GM23248 (cell line): ENCODE data around the gene GPATCH4. TPM values are rescaled to one million over a fixed set of nuclear protein-coding genes. Genes with fewer than 3 reads are reported as not detected.

Experiments
- DNase-seq: peaks from one replicate; pipeline ENCODE4 v3.0.0-alpha.2; 2015
- H2AFZ ChIP-seq: fragments of 200-600 bp; sonication (generic); 2 replicates; pipeline ENCODE4 v1.6.1; 2016; ENCODE audit warnings: antibody characterized with exemption
- H3F3A ChIP-seq: fragments of 200-600 bp; sonication (generic); 2 replicates; pipeline ENCODE4 v1.6.1; 2016; ENCODE audit warnings: mild to moderate bottlenecking, antibody characterized with exemption, mixed run types; ENCODE audit not compliant: insufficient read depth
- H3K27ac ChIP-seq: fragments of 200-600 bp; sonication (generic); 2 replicates; pipeline ENCODE4 v1.5.1; 2016; ENCODE audit warnings: mild to moderate bottlenecking
- H3K27me3 ChIP-seq: fragments of 200-600 bp; sonication (generic); replicated peaks from 2 replicates; pipeline ENCODE4 v1.6.1; 2016; ENCODE audit warnings: mild to moderate bottlenecking; ENCODE audit not compliant: insufficient read depth
- H3K36me3 ChIP-seq: fragments of 200-600 bp; sonication (generic); 2 replicates; pipeline ENCODE4 v1.6.1; 2016; ENCODE audit warnings: low read depth, mild to moderate bottlenecking
- H3K4me1 ChIP-seq: fragments of 200-600 bp; sonication (generic); 2 replicates; pipeline ENCODE4 v1.6.1; 2016; ENCODE audit warnings: mild to moderate bottlenecking; ENCODE audit not compliant: insufficient read depth
- H3K4me2 ChIP-seq: fragments of 200-600 bp; sonication (generic); one replicate; pipeline ENCODE4 v1.6.1; 2016; ENCODE audit warnings: mild to moderate bottlenecking; ENCODE audit not compliant: unreplicated experiment
- H3K4me3 ChIP-seq: fragments of 200-600 bp; sonication (generic); 2 replicates; pipeline ENCODE4 v1.5.1; 2016; ENCODE audit warnings: mild to moderate bottlenecking
- H3K79me2 ChIP-seq: fragments of 200-600 bp; sonication (generic); 2 replicates; pipeline ENCODE4 v1.6.1; 2016; ENCODE audit warnings: mild to moderate bottlenecking; ENCODE audit not compliant: insufficient read depth
- H3K9ac ChIP-seq: fragments of 200-600 bp; sonication (generic); 2 replicates; pipeline ENCODE4 v1.6.1; 2016; ENCODE audit warnings: mild to moderate bottlenecking
- H3K9me2 ChIP-seq: fragments of 200-600 bp; sonication (generic); 2 replicates; pipeline ENCODE4 v1.6.1; 2016; ENCODE audit warnings: mixed run types, mild to moderate bottlenecking, moderate library complexity; ENCODE audit not compliant: insufficient read depth
- H3K9me3 ChIP-seq: fragments of 200-600 bp; sonication (generic); one replicate; pipeline ENCODE4 v1.6.1; 2017; ENCODE audit warnings: low read depth
- H4K20me1 ChIP-seq: fragments of 200-600 bp; sonication (generic); 2 replicates; pipeline ENCODE4 v1.6.0; 2016; ENCODE audit not compliant: insufficient read depth
- EZH2 ChIP-seq: fragments of 200-600 bp; sonication (generic); IDR thresholded peaks from 2 replicates; pipeline ENCODE4 v1.6.1; 2018; ENCODE audit warnings: antibody characterized with exemption, mild to moderate bottlenecking; ENCODE audit not compliant: insufficient read depth, poor library complexity, severe bottlenecking
- EZH2phosphoT487 ChIP-seq: fragments of 200-600 bp; sonication (generic); IDR thresholded peaks from 2 replicates; pipeline ENCODE4 v1.6.1; 2018; ENCODE audit warnings: antibody characterized with exemption, moderate library complexity, mild to moderate bottlenecking, low read depth; ENCODE audit not compliant: insufficient read depth
- WGBS, 2 experiments: methylation state at CpG; one replicate each; pipeline ENCODE4 v1.1.6; 2015 to 2017; ENCODE audit warnings: low lambda C conversion rate in 2 of 2, low coverage in 1 of 2; ENCODE audit errors: missing lambda C conversion rate in 2 of 2; 5-methylcytosine and 5-hydroxymethylcytosine counted together
- in situ Hi-C: fragments of 300-500 bp; cut with MboI; formaldehyde crosslinking; loops from 2 replicates; pipeline ENCODE4 v1.15.0; 2020
- polyA plus RNA-seq: library from polyadenylated mRNA; unstranded; fragments of >200 nt; fragmentation: Nextera tagmentation; extraction: Ambion mirVana; gene quantifications from 2 replicates; pipeline ENCODE4 v1.2.1, GENCODE V29; 2016
- total RNA-seq: library from RNA; depleted of rRNA; stranded (reverse); fragments of >200 nt; shearing (Covaris generic); gene quantifications from 2 replicates; pipeline ENCODE4 v1.2.3, GENCODE V29; 2014

Gene GPATCH4
- total and polyA plus RNA-seq, 2 experiments from 2014 or later, result 12.5 to 46.6 TPM

GRCh38 chr1:156601892-156602291 lies 613 bp upstream of the GPATCH4 start:
- peaks cover 17% of the 10 kb centered on the region for H3K4me1 ChIP-seq
- H3K27ac ChIP-seq, result peak overlapping the region; percentile 76

DNA sequence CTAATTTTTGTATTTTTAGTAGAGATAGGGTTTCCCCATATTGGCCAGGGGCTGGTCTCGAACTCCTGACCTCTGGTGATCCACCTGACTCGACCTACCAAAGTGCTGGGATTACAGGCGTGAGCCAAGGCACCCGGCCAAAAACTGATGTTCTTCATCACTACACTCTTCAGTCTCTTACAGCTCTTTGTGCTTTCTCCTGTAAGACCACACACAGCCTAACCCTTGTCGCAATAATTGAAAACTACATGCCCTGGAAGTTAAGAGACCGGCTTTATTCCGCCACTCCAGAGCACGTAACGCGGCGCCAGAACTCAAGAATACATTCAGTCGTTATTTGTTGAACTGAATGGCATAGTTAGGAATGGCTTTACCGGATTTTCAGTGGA lies 552 bp downstream of the GPATCH4 start:
- TF ChIP-seq EZH2phosphoT487 (no peak), EZH2 (no peak)
- peak overlapping the region; percentile 86 for H3K9ac ChIP-seq
- H3K27ac ChIP-seq, result peak overlapping the region; percentile 76
- peak overlapping the region; percentile 94 for H3K4me2 ChIP-seq
- H3K9me3 ChIP-seq, result no peaks in the 10 kb centered on the region
- H3K9me2 ChIP-seq, result no peaks in the 10 kb centered on the region
- 4 to 5% methylated on average over 13 of the region's 13 CpGs for WGBS, 2 experiments
- in situ Hi-C loops, result loop anchor here (10.0 kb wide), 1 partner anchor 216 kb away; no protein-coding TSS in a partner anchor
- H3K36me3 ChIP-seq, result no peaks in the 10 kb centered on the region
- H2AFZ ChIP-seq, result peak overlapping the region; percentile 99
- H3K79me2 ChIP-seq, result peaks cover 30% of the 10 kb centered on the region
- H3K4me3 ChIP-seq, result peak overlapping the region; percentile 93
- H3K4me1 ChIP-seq, result peaks cover 17% of the 10 kb centered on the region
- H4K20me1 ChIP-seq, result no peaks in the 10 kb centered on the region
- peak; percentile 51 for DNase-seq
- H3K27me3 ChIP-seq, result no peaks in the 10 kb centered on the region
- no peaks in the 10 kb centered on the region for H3F3A ChIP-seq

More at GRCh38 chr1:156601892-156602291, 613 bp upstream of the GPATCH4 start:
- Histone ChIP-seq H3K36me3 (no peaks in the 10 kb centered on the region), H3K9ac (peak overlapping the region; percentile 86), H3K79me2 (peaks cover 30% of the 10 kb centered on the region), H3F3A (no peaks in the 10 kb centered on the region), H3K27me3 (no peaks in the 10 kb centered on the region), H3K9me3 (no peaks in the 10 kb centered on the region), H3K4me3 (peak overlapping the region; percentile 93), H2AFZ (peak overlapping the region; percentile 99), H3K4me2 (peak overlapping the region; percentile 94), H4K20me1 (no peaks in the 10 kb centered on the region), H3K9me2 (no peaks in the 10 kb centered on the region)
- 64% methylated on average over 12 of the region's 12 CpGs for WGBS, 2 experiments
- no peak for TF ChIP-seq EZH2phosphoT487
- no peak for TF ChIP-seq EZH2
- no peak for DNase-seq
- in situ Hi-C loops, result loop anchor here (10.0 kb wide), 1 partner anchor 217 kb away; no protein-coding TSS in a partner anchor

- 0 out of 2 replicates have a peak overlapping the region, but pooled peaks have one; percentile 86 for H3K9ac ChIP-seq
- no peaks in the 10 kb centered on the region for H3K9me2 ChIP-seq
- no peaks in the 10 kb centered on the region; the same call in 1 of the 2 replicates for H3K36me3 ChIP-seq
- H3F3A ChIP-seq, result peaks cover 4% of the 10 kb centered on the region; the same call in 1 of the 2 replicates
- TF ChIP-seq EZH2, result no peak
- TF ChIP-seq EZH2phosphoT487, result no peak
- H4K20me1 ChIP-seq, result no peaks in the 10 kb centered on the region
- H3K9me3 ChIP-seq, result no peaks in the 10 kb centered on the region
- no peak overlapping the region for H3K27ac ChIP-seq
- whole genome bisulfite sequencing, 2 experiments, result 68 to 78% methylated on average over 3 of the region's 3 CpGs
- peak overlapping the region; percentile 94 for H3K4me2 ChIP-seq
- H3K4me3 ChIP-seq, result no peak overlapping the region
- peaks cover 17% of the 10 kb centered on the region for H3K4me1 ChIP-seq
- DNase-seq, result peak; percentile 45
- H3K79me2 ChIP-seq, result peaks cover 30% of the 10 kb centered on the region
- H2AFZ ChIP-seq, result no peak overlapping the region
- no peaks in the 10 kb centered on the region for H3K27me3 ChIP-seq
- in situ Hi-C loops, result loop anchor here (10.0 kb wide), 1 partner anchor 215 kb away; no protein-coding TSS in a partner anchor
Observed at GRCh38 chr1:156599811-156600210, 1.5 kb downstream of the GPATCH4 start.

GRCh38 chr1:156598731-156599432 lies 2.4 kb downstream of the GPATCH4 start:
- TF ChIP-seq EZH2phosphoT487, result no peak
- TF ChIP-seq EZH2, result no peak
- Histone ChIP-seq H4K20me1 (no peaks in the 10 kb centered on the region), H3K27me3 (no peaks in the 10 kb centered on the region), H2AFZ (no peak overlapping the region), H3K36me3 (no peaks in the 10 kb centered on the region; the same call in 1 of the 2 replicates), H3K4me3 (no peak overlapping the region), H3K9me3 (no peaks in the 10 kb centered on the region), H3K79me2 (peaks cover 30% of the 10 kb centered on the region), H3K9ac (no peak overlapping the region), H3K4me1 (peaks cover 17% of the 10 kb centered on the region), H3K4me2 (no peak overlapping the region), H3K9me2 (no peaks in the 10 kb centered on the region), H3F3A (peaks cover 11% of the 10 kb centered on the region; the same call in 1 of the 2 replicates), H3K27ac (no peak overlapping the region)
- 94 to 98% methylated on average over 3 to 4 of the region's 4 CpGs for WGBS, 2 experiments
- in situ Hi-C loops, result no loop called here
- DNase-seq, result no peak
